ENCODE measurements around the gene ILF3. TPM values are rescaled to one million over a fixed set of nuclear protein-coding genes. Genes with fewer than 3 reads are reported as not detected.
"Not testable (repeated sequence)": the region's sequence is repeated elsewhere in the genome, so short reads cannot be mapped to it uniquely, and the experiment has no call there.

ILF3 gene
- total RNA-seq, 1 donor from 2014 or later = 106 TPM

DNA sequence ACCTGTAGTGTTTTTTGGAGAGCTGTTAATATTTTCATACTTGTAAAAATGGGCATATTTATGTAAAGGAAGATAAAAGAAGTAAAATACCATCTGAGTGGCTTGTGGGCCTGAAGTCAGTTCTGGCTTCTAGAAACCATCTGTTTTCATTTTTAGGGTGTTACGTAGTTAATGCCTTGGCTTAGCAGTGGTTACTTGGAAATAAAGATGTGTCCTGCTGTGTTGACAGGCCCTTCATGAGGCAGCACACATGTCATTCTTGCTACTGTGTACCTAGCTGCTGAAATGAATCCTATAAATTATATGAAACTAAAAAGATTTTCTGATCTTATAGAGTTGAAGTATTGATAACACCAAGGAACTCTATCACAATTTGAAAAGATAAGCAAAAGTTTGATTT lies 16.0 kb downstream of the ILF3 start:
- Histone ChIP-seq H3K36me3 (peaks cover 46% of the 10 kb centered on the region), H3K4me3 (no peak overlapping the region), H3K4me1 (peaks cover 56% of the 10 kb centered on the region), H3K9me3 (replicated peaks) (no peaks in the 10 kb centered on the region), H3K27ac (replicated peaks) (peak overlapping the region; percentile 28), H3K27me3 (ENCODE audit: low read depth) (no peaks in the 10 kb centered on the region)
- intact Hi-C loops (cut with micrococcal nuclease) = no loop called here
- DNase-seq = no peak
- TF ChIP-seq, protein P1, sequence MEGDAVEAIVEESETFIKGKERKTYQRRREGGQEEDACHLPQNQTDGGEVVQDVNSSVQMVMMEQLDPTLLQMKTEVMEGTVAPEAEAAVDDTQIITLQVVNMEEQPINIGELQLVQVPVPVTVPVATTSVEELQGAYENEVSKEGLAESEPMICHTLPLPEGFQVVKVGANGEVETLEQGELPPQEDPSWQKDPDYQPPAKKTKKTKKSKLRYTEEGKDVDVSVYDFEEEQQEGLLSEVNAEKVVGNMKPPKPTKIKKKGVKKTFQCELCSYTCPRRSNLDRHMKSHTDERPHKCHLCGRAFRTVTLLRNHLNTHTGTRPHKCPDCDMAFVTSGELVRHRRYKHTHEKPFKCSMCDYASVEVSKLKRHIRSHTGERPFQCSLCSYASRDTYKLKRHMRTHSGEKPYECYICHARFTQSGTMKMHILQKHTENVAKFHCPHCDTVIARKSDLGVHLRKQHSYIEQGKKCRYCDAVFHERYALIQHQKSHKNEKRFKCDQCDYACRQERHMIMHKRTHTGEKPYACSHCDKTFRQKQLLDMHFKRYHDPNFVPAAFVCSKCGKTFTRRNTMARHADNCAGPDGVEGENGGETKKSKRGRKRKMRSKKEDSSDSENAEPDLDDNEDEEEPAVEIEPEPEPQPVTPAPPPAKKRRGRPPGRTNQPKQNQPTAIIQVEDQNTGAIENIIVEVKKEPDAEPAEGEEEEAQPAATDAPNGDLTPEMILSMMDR (IDR thresholded peaks at IDR 0.05; ENCODE audit: borderline replicate concordance) = no peak

DNA sequence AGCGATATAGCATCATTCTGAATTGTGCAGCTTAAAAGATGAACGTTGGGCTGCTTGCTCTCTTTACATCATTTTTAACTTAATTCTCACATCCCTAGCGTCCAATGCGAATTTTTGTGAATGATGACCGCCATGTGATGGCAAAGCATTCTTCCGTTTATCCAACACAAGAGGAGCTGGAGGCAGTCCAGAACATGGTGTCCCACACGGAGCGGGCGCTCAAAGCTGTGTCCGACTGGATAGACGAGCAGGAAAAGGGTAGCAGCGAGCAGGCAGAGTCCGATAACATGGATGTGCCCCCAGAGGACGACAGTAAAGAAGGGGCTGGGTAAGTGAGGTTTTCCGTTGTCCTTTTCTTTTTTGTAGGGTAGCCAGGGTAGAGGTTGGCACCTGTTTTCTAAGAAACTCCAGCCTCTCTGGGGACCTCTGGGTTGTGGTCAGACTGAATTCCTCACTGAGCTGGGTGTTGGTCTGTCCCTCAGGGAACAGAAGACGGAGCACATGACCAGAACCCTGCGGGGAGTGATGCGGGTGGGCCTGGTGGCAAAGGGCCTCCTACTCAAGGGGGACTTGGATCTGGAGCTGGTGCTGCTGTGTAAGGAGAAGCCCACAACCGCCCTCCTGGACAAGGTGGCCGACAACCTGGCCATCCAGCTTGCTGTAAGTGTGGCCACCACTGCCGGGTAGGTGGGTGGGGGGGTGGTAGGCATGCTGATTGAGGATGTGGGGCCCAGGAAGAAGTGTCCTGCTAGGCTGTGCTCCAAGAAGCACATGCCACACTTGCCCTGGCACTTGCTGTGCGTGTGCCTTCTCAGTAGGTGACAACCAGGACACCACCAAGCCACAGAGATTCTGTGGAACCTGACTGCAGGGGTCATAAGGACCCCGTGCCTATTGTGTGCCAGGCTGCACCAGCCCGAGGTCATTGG lies 17.0 kb downstream of the ILF3 start:
- intact Hi-C loops (cut with micrococcal nuclease) = no loop called here
- TF ChIP-seq, protein P1 (IDR thresholded peaks at IDR 0.05; ENCODE audit: borderline replicate concordance) = no peak
- no peaks in the 10 kb centered on the region for H3K27me3 ChIP-seq (ENCODE audit: low read depth)
- peaks cover 56% of the 10 kb centered on the region for H3K36me3 ChIP-seq
- no peaks in the 10 kb centered on the region for H3K9me3 ChIP-seq (replicated peaks)
- peak overlapping the region; percentile 28 for H3K27ac ChIP-seq (replicated peaks)
- no peak for DNase-seq
- no peak overlapping the region for H3K4me3 ChIP-seq
- H3K4me1 ChIP-seq = peaks cover 51% of the 10 kb centered on the region

DNA sequence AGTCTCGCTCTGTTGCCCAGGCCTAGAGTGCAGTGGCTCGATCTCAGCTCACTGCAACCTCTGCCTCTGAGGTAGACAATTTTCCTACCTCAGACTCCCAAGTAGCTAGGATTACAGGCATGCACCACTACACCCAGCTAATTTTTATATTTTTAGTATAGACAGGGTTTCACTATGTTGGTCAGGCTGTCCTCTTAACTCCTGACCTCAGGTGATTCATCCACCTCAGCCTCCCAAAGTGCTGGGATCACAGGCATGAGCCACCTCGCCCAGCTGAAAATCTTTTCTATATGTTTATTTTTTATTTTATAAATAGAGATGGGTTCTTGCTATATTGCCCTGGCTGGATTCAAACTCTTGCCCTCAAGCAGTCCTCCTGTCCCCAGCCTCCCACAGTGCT lies 17.8 kb downstream of the ILF3 start:
- H3K36me3 ChIP-seq = peaks cover 62% of the 10 kb centered on the region
- H3K9me3 ChIP-seq (replicated peaks); DNase-seq; H3K27ac ChIP-seq (replicated peaks); intact Hi-C loops (cut with micrococcal nuclease); H3K4me3 ChIP-seq; H3K27me3 ChIP-seq (ENCODE audit: low read depth): not testable (repeated sequence)
- peaks cover 44% of the 10 kb centered on the region for H3K4me1 ChIP-seq

DNA sequence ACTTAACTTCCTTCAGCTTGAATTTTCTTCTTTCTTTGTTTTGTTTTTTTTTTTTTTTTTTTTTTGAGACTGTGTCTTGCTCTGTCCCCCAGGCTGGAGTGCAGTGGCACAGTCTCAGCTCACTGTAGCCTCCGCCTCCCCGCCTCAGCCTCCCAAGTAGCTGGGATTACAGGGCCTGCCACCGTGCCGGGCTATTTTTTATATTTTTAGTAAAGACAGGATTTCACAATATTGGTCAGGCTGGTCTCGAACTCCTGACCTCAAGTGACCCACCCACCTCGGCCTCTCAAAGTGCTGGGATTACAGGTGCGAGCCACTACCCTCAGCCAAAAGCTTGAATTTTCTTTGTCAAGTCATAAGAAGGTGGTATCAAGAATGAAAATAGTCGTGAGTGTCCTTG lies 21.1 kb downstream of the ILF3 start:
- H3K27me3 ChIP-seq (ENCODE audit: low read depth); intact Hi-C loops (cut with micrococcal nuclease); DNase-seq; H3K4me3 ChIP-seq; H3K9me3 ChIP-seq (replicated peaks); H3K27ac ChIP-seq (replicated peaks): not testable (repeated sequence)
- Histone ChIP-seq H3K4me1 (peaks cover 22% of the 10 kb centered on the region), H3K36me3 (peaks cover 95% of the 10 kb centered on the region)

DNA sequence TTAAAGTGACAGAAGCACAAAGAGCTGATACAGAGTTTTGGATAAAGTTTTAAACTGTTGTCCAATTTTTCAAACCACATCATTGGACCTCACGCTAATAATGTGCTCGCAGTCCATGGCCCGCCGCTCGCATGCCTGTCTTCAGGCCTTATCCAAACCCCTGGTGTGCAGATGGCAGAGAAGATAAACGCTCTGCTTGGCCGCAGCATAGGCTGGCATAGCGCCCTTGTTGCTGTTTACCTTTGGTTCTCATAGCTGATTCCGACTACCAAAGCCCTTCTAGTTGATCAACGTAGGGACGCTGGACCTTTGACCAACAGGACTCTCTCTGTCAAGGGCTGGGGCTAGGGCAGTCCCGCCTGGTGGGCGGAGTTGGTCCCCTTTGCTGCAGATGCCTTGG lies 23.6 kb downstream of the ILF3 start:
- no peak for DNase-seq
- Histone ChIP-seq H3K9me3 (replicated peaks) (no peaks in the 10 kb centered on the region), H3K4me3 (no peak overlapping the region), H3K4me1 (peaks cover 6% of the 10 kb centered on the region), H3K27me3 (ENCODE audit: low read depth) (no peaks in the 10 kb centered on the region), H3K36me3 (peaks cover 99% of the 10 kb centered on the region), H3K27ac (replicated peaks) (no peak overlapping the region)
- intact Hi-C loops (cut with micrococcal nuclease) = no loop called here
- TF ChIP-seq, protein P1 (IDR thresholded peaks at IDR 0.05; ENCODE audit: borderline replicate concordance) = no peak

DNA sequence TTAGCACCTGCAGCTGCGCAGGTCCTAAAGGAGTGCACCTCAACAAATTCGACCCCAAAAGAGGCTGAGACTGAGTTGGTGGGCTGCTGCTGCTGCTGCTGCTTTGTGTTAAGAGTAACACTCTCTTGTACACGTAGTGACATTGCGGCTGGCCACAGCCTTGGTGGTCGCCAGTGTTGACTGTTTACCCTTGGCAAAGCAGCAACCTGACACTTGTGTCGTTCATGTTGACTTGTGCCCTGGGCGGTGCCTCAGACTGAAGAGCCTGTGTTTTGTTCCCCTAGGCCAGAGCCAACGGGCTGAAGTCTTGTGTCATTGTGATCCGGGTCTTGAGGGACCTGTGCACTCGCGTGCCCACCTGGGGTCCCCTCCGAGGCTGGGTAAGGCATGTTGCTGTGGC lies 24.7 kb downstream of the ILF3 start:
- no peak for DNase-seq
- H3K27me3 ChIP-seq (ENCODE audit: low read depth) = no peaks in the 10 kb centered on the region
- intact Hi-C loops (cut with micrococcal nuclease) = no loop called here
- peaks cover 99% of the 10 kb centered on the region for H3K36me3 ChIP-seq
- no peak overlapping the region for H3K4me3 ChIP-seq
- TF ChIP-seq, protein P1 (IDR thresholded peaks at IDR 0.05; ENCODE audit: borderline replicate concordance) = no peak
- peaks cover 6% of the 10 kb centered on the region for H3K4me1 ChIP-seq
- H3K27ac ChIP-seq (replicated peaks) = no peak overlapping the region
- H3K9me3 ChIP-seq (replicated peaks) = no peaks in the 10 kb centered on the region

Data from left ventricle myocardium inferior (tissue), 1 donor.